IMR-90 (cell line): ENCODE results near the gene HOXA2. TPM values are rescaled to one million over a fixed set of nuclear protein-coding genes. Genes with fewer than 3 reads are reported as not detected.

Experiments used
- ATAC-seq: fragments of 200-7000 bp; cut with Tn5 transposase; 2 replicates; pipeline ENCODE4 v1.9.1; 2020; ENCODE audit warnings: low read depth, mild to moderate bottlenecking, moderate library complexity
- BruUV-seq: library from RNA; stranded (reverse); fragments of 400-500 nt; replicated peaks from 2 replicates; lab custom pipeline; 2021; lab: Mats Ljungman, UMichigan
- CTCF ChIA-PET: fragments of 300-600 bp; formaldehyde crosslinking; extraction: SDS; loops from one replicate; lab custom pipeline; 2021; ENCODE audit warnings: antibody characterized with exemption; lab: Yijun Ruan, JAX
- POLR2A ChIA-PET: fragments of 300-600 bp; sonication (Branson Sonifier 250); formaldehyde crosslinking; loops from one replicate; lab custom pipeline; 2022; ENCODE audit warnings: antibody characterized with exemption; ENCODE audit not compliant: unreplicated experiment; lab: Charles Lee
- DNase-seq: peaks from one replicate; pipeline ENCODE4 v3.0.0; 2013
- H2AFZ ChIP-seq: replicated peaks from 2 replicates; pipeline ENCODE3; 2013; ENCODE audit warnings: low read length, mild to moderate bottlenecking; ENCODE audit not compliant: poor library complexity
- H2AK5ac ChIP-seq: 2 replicates; pipeline ENCODE4 v1.6.1; 2013; ENCODE audit warnings: low read depth, low read length, inconsistent platforms
- H2AK9ac ChIP-seq: replicated peaks from 2 replicates; pipeline ENCODE3; 2013; ENCODE audit warnings: mild to moderate bottlenecking, low read depth, low read length, moderate library complexity; ENCODE audit not compliant: poor library complexity
- H2BK120ac ChIP-seq: 2 replicates; pipeline ENCODE4 v1.6.1; 2013; ENCODE audit warnings: low read depth, low read length, inconsistent platforms
- H2BK15ac ChIP-seq: 3 replicates; pipeline ENCODE4 v1.6.1; 2013; ENCODE audit warnings: low read depth, low read length, inconsistent platforms
- H2BK20ac ChIP-seq: 2 replicates; pipeline ENCODE4 v1.6.1; 2013; ENCODE audit warnings: low read depth, mild to moderate bottlenecking, inconsistent platforms, low read length, moderate library complexity
- H2BK5ac ChIP-seq: 2 replicates; pipeline ENCODE4 v1.6.1; 2013; ENCODE audit warnings: mild to moderate bottlenecking, low read depth, low read length, inconsistent platforms; ENCODE audit not compliant: poor library complexity, severe bottlenecking
- H3K14ac ChIP-seq: replicated peaks from 2 replicates; pipeline ENCODE4 v1.6.1; 2013; ENCODE audit warnings: low read depth, low read length, inconsistent platforms
- H3K18ac ChIP-seq: 2 replicates; pipeline ENCODE4 v1.6.1; 2013; ENCODE audit warnings: low read depth, low read length, control low read depth
- H3K23ac ChIP-seq: 2 replicates; pipeline ENCODE4 v1.6.1; 2013; ENCODE audit warnings: low read depth, low read length, inconsistent platforms
- H3K27ac ChIP-seq: 2 replicates; pipeline ENCODE4 v1.5.1; 2013; ENCODE audit warnings: mild to moderate bottlenecking, control low read depth, low read length; ENCODE audit not compliant: insufficient read depth
- H3K27me3 ChIP-seq: 2 replicates; pipeline ENCODE4 v1.6.1; 2013; ENCODE audit warnings: low read length; ENCODE audit not compliant: control insufficient read depth, insufficient read depth
- H3K36me3 ChIP-seq: 2 replicates; pipeline ENCODE4 v1.6.1; 2013; ENCODE audit warnings: low read length, mixed read lengths; ENCODE audit not compliant: control insufficient read depth, insufficient read depth
- H3K4ac ChIP-seq: 2 replicates; pipeline ENCODE4 v1.6.1; 2013; ENCODE audit warnings: low read depth, low read length, inconsistent platforms
- H3K4me1 ChIP-seq: 2 replicates; pipeline ENCODE4 v1.6.1; 2013; ENCODE audit warnings: low read length, mixed read lengths; ENCODE audit not compliant: control insufficient read depth, insufficient read depth
- H3K4me2 ChIP-seq: 2 replicates; pipeline ENCODE4 v1.6.1; 2013; ENCODE audit warnings: low read depth, mild to moderate bottlenecking, control low read depth, low read length, moderate library complexity
- H3K4me3 ChIP-seq: 2 replicates; pipeline ENCODE4 v1.5.1; 2013; ENCODE audit warnings: low read depth, mild to moderate bottlenecking, control low read depth, low read length, moderate library complexity; ENCODE audit not compliant: insufficient read depth
- H3K56ac ChIP-seq: 2 replicates; pipeline ENCODE4 v1.6.1; 2013; ENCODE audit warnings: low read length, inconsistent platforms; ENCODE audit not compliant: insufficient read depth; ENCODE audit errors: extremely low read depth
- H3K79me1 ChIP-seq, 2 experiments: 2 replicates each; pipeline ENCODE4 v1.6.1; 2013; ENCODE audit warnings: low read length in 2 of 2, inconsistent platforms in 1 of 2, low read depth in 1 of 2
- H3K9ac ChIP-seq: 2 replicates; pipeline ENCODE4 v1.6.1; 2013; ENCODE audit warnings: low read depth, low read length, control low read depth
- H3K9me1 ChIP-seq: 2 replicates; pipeline ENCODE4 v1.6.1; 2013; ENCODE audit warnings: low read length, inconsistent platforms; ENCODE audit not compliant: insufficient read depth
- H3K9me3 ChIP-seq: 2 replicates; pipeline ENCODE4 v1.6.1; 2013; ENCODE audit warnings: low read length; ENCODE audit not compliant: control insufficient read depth, insufficient read depth
- H4K20me1 ChIP-seq: 2 replicates; pipeline ENCODE4 v1.6.1; 2013; ENCODE audit warnings: low read length, inconsistent platforms; ENCODE audit not compliant: insufficient read depth
- H4K5ac ChIP-seq: 2 replicates; pipeline ENCODE4 v1.6.1; 2013; ENCODE audit warnings: mild to moderate bottlenecking, low read depth, low read length, control low read depth
- H4K8ac ChIP-seq, 2 experiments: 2 replicates each; pipeline ENCODE4 v1.6.1; 2013; ENCODE audit warnings: low read depth in 2 of 2, low read length in 2 of 2, control low read depth in 1 of 2, inconsistent platforms in 1 of 2
- H4K91ac ChIP-seq: 2 replicates; pipeline ENCODE4 v1.6.1; 2013; ENCODE audit warnings: low read depth, low read length, inconsistent platforms; ENCODE audit not compliant: insufficient read depth
- CHD1 ChIP-seq: IDR thresholded peaks from 2 replicates; pipeline ENCODE4 v1.6.1; 2012; ENCODE audit warnings: low read depth, low read length, improper control_type of control experiment
- MXI1 ChIP-seq: IDR thresholded peaks from 2 replicates; pipeline ENCODE4 v1.6.1; 2012; ENCODE audit warnings: low read depth, mild to moderate bottlenecking, low read length, moderate library complexity, borderline replicate concordance
- RAD21 ChIP-seq: IDR thresholded peaks from 2 replicates; pipeline ENCODE4 v1.6.1; 2012; ENCODE audit warnings: low read length, improper control_type of control experiment
- RCOR1 ChIP-seq: IDR thresholded peaks from 2 replicates; pipeline ENCODE4 v1.6.1; 2012; ENCODE audit warnings: mild to moderate bottlenecking, low read length, improper control_type of control experiment; ENCODE audit not compliant: insufficient replicate concordance
- WGBS, 2 experiments: methylation state at CpG; one replicate each; pipeline versions ENCODE4 v1.1.5 to v1.1.7; 2013; ENCODE audit warnings: missing lambda C conversion rate in 2 of 2; ENCODE audit not compliant: insufficient read length in 1 of 2; ENCODE audit errors: extremely low coverage in 2 of 2; 5-methylcytosine and 5-hydroxymethylcytosine counted together
- dilution Hi-C: fragments of 300-500 bp; cut with HindIII; formaldehyde crosslinking; loops from one replicate; pipeline ENCODE4 v1.14.3; 2018; ENCODE audit warnings: low sequenced_read_pairs; ENCODE audit not compliant: unreplicated experiment
- in situ Hi-C: fragments of 300-500 bp; cut with MboI; formaldehyde crosslinking; loops from 3 replicates; pipeline ENCODE4 v1.14.3; 2019; ENCODE audit warnings: low sequenced_read_pairs, inconsistent platforms, mixed read lengths
- intact Hi-C: fragments of 100-400 bp; cut with micrococcal nuclease; formaldehyde crosslinking; loops from 2 replicates; pipeline ENCODE4 v1.10.0; 2022
- polyA plus RNA-seq, 3 experiments: library from polyadenylated mRNA; depleted of rRNA; stranded (reverse); fragments of >200 nt; gene quantifications; 2 replicates each; pipeline ENCODE4 v1.2.3, GENCODE V29; 2012; ENCODE audit warnings: low replicate concordance in 1 of 3
- total RNA-seq: library from RNA; depleted of rRNA; stranded (reverse); fragments of >200 nt; gene quantifications from 2 replicates; pipeline ENCODE4 v1.2.3, GENCODE V29; 2012
- TF ChIP-seq, protein P1 (sequence below): conservative IDR thresholded peaks from 2 replicates; pipeline ENCODE4 v1.5.1; 2012; ENCODE audit warnings: mild to moderate bottlenecking, low read depth, low read length, improper control_type of control experiment

HOXA2 gene
- total and polyA plus RNA-seq, 2 of the 4 experiments (the other 2 are of a cell fraction): 1.6 to 3.9 TPM

DNA sequence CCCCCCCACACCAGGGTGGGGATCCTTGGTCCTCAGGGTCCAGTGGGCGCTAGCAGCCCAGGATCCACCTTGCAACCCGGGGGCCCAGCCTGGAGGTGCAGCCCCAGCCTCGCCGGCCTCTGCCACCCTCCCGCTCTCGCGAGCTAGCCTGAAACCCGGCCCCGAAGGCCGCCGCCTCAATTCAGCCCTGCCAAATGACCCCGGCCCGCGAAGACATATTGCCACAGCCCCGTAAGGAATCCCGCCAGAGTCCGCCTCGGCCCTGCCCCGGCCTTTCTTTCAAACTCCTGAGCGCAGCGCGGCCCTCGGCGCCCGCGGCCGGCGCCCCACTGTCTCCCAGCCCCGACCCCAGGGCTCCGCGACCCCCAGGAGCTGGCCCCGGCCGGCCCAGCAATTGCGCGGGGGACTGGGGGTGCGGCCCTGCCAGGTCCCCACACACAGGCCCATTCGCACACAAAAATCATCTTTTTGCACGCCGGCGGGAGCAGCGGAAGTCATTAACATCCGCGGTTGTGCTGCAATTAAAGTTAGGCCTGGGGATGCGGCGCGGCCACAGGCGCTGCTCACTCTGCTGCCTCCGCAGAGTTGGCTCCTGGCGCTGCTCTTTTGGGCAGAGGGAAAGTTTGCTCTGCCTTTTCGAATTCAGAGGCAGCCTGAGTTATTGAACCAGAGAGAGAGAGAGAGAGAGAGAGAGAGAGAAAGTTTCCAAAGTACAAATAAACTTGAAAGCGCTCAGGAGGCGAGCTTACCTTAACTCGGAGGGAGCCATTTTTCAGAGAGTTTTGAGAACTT, 37.0 kb upstream of the HOXA2 start:
- Histone ChIP-seq H2BK120ac (peak overlapping the region; percentile 93), H2BK5ac (peak overlapping the region; percentile 35), H3K4ac (peak overlapping the region; percentile 93), H2BK15ac (peak overlapping the region; percentile 97; the same call in 2 of the 3 replicates), H3K14ac (peak overlapping the region; percentile 92), H2BK20ac (peak overlapping the region; percentile 63), H4K20me1 (no peaks in the 10 kb centered on the region), H4K91ac (peak overlapping the region; percentile 90), H3K9ac (peak overlapping the region; percentile 89), H4K8ac (peak overlapping the region; percentile 69 to 87), H3K79me1 (peaks cover 0 to 31% of the 10 kb centered on the region in 2 experiments; a peak in 2 of 4 replicates), H3K18ac (peak overlapping the region; percentile 95), H2AFZ (peak overlapping the region; percentile 87), H3K27ac (peak overlapping the region; percentile 94), H3K23ac (peak overlapping the region; percentile 97), H3K56ac (peak overlapping the region; percentile 83), H4K5ac (peak overlapping the region; percentile 97), H3K4me1 (peaks cover 15% of the 10 kb centered on the region), H3K27me3 (no peaks in the 10 kb centered on the region), H3K4me2 (peak overlapping the region; percentile 94), H3K4me3 (peak overlapping the region; percentile 30), H2AK5ac (0 out of 2 replicates have a peak overlapping the region, but pooled peaks have one; percentile 42), H3K9me3 (no peaks in the 10 kb centered on the region), H3K36me3 (peaks cover 9% of the 10 kb centered on the region), H2AK9ac (peak overlapping the region; percentile 63), H3K9me1 (no peaks in the 10 kb centered on the region)
- CTCF ChIA-PET: interaction anchor here (0.6 kb wide), 1 partner anchor 458 kb away, joined by 3 read pairs; no protein-coding TSS in a partner anchor
- TF ChIP-seq RAD21 (no peak), MXI1 (no peak), RCOR1 (no peak), CHD1 (peak; percentile 33; the same call in 1 of the 2 replicates)
- TF ChIP-seq, protein P1, sequence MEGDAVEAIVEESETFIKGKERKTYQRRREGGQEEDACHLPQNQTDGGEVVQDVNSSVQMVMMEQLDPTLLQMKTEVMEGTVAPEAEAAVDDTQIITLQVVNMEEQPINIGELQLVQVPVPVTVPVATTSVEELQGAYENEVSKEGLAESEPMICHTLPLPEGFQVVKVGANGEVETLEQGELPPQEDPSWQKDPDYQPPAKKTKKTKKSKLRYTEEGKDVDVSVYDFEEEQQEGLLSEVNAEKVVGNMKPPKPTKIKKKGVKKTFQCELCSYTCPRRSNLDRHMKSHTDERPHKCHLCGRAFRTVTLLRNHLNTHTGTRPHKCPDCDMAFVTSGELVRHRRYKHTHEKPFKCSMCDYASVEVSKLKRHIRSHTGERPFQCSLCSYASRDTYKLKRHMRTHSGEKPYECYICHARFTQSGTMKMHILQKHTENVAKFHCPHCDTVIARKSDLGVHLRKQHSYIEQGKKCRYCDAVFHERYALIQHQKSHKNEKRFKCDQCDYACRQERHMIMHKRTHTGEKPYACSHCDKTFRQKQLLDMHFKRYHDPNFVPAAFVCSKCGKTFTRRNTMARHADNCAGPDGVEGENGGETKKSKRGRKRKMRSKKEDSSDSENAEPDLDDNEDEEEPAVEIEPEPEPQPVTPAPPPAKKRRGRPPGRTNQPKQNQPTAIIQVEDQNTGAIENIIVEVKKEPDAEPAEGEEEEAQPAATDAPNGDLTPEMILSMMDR: no peak
- in situ Hi-C loops (loop anchor here (5.0 to 10.0 kb wide), 3 partner anchors 37 to 945 kb away; partner anchors contain the start of gene HOXA2), dilution Hi-C loops (no loop called here), intact Hi-C loops (loop anchor here (5.0 kb wide), 1 partner anchor 1247 kb away; no protein-coding TSS in a partner anchor)
- no peak for ATAC-seq
- no peak for DNase-seq
- no TSS peak for BruUV-seq
- POLR2A ChIA-PET: no interaction called here
- WGBS, 2 experiments: 2% methylated on average over 32 of the region's 53 CpGs; no CpG with 5 or more reads in 1 of the 2 experiments
